Heart left ventricle (tissue), 16 donors: Measurements from ENCODE around the gene PKNOX2. TPM values are rescaled to one million over a fixed set of nuclear protein-coding genes. Genes with fewer than 3 reads are reported as not detected.
A peak's percentile ranks its signal among the peaks of the same experiment; 100 is the strongest.

Experiments
- ATAC-seq, 4 donors: fragments of 200-7000 bp; cut with Tn5 transposase; one replicate each; pipeline ENCODE4 v1.9.1; 2020 to 2022; ENCODE audit warnings: moderate library complexity in 4 of 4, mild to moderate bottlenecking in 3 of 4, moderate number of reproducible peaks in 1 of 4
- DNase-seq, 5 donors: peaks; one replicate each; pipeline ENCODE4 v3.0.0-alpha.2; 2020
- H3K27ac ChIP-seq, 12 donors: fragments of 200-600 bp; sonication (generic) in 4 of 12; one replicate each; pipeline versions ENCODE4 v1.5.0 to v1.8.0; 2016 to 2022; ENCODE audit warnings: mild to moderate bottlenecking in 2 of 12
- H3K27me3 ChIP-seq, 9 donors: fragments of 200-600 bp; sonication (generic) in 2 of 9; one replicate each; pipeline versions ENCODE4 v1.5.1 to v1.8.0; 2016 to 2022; ENCODE audit warnings: mild to moderate bottlenecking in 3 of 9
- H3K36me3 ChIP-seq, 9 donors: fragments of 200-600 bp; sonication (generic) in 2 of 9; one replicate each; pipeline versions ENCODE4 v1.5.0 to v1.8.0; 2018 to 2022; ENCODE audit warnings: mild to moderate bottlenecking in 2 of 9
- H3K4me1 ChIP-seq, 12 donors: fragments of 200-600 bp; sonication (generic) in 4 of 12; one replicate each; pipeline versions ENCODE4 v1.5.0 to v1.8.0; 2016 to 2022; ENCODE audit warnings: mild to moderate bottlenecking in 3 of 12
- H3K4me3 ChIP-seq, 12 donors: fragments of 200-600 bp; sonication (generic) in 4 of 12; one replicate each; pipeline versions ENCODE4 v1.5.0 to v1.8.0; 2017 to 2022; ENCODE audit warnings: mild to moderate bottlenecking in 9 of 12, moderate library complexity in 4 of 12
- H3K9me3 ChIP-seq, 12 donors: fragments of 200-600 bp; sonication (generic) in 4 of 12; one replicate each; pipeline versions ENCODE4 v1.5.0 to v1.8.0; 2016 to 2022; ENCODE audit warnings: mild to moderate bottlenecking in 1 of 12
- POLR2A ChIP-seq, 2 donors: fragments of 450-650 bp; IDR thresholded peaks; one replicate each; pipeline ENCODE4 v1.6.1; 2017; ENCODE audit warnings: antibody characterized with exemption in 2 of 2, mild to moderate bottlenecking in 2 of 2, moderate library complexity in 2 of 2
- WGBS, 4 donors: extraction: QIAGEN DNeasy Blood & Tissue Kit in 2 of 4; methylation state at CpG; one replicate each; pipeline versions ENCODE4 v1.1.5 to v1.1.7; 2013 to 2018; 5-methylcytosine and 5-hydroxymethylcytosine counted together
- intact Hi-C, 10 donors: fragments of 100-400 bp; cut with DNase I; formaldehyde crosslinking; loops; one replicate each; pipeline versions ENCODE4 v1.11.1 to v1.14.2; 2022
- polyA plus RNA-seq, 2 donors: library from polyadenylated mRNA; stranded (reverse); fragments of 200-250 nt; gene quantifications; one replicate each; pipeline ENCODE4 v1.2.3, GENCODE V29; 2013
- total RNA-seq, 9 donors: library from RNA; depleted of rRNA in 2 of 9; stranded (reverse); fragments of >200 nt in 2 of 9; fragmentation: NEBNext Ultra II Directional in 3 of 9; extraction: Animal tissue kit (Norgen Biotek cat#: 25700) in 3 of 9; gene quantifications; one replicate each; pipeline versions ENCODE4 v1.1.0 to v1.2.4, GENCODE V29; 2016 to 2023
- TF ChIP-seq, protein P1 (sequence below), 12 donors: fragments of 200-600 bp; sonication (generic) in 4 of 12; IDR thresholded peaks; one replicate each; pipeline versions ENCODE4 v1.5.0 to v1.8.0; 2018 to 2022; ENCODE audit warnings: antibody characterized with exemption in 12 of 12, mild to moderate bottlenecking in 5 of 12
- donor health status: ischemic (EF 13 %, LVEDD 7.1; RV severe dilation, severe dysfunction).
- donor health status: healthy with polysubstance abuse.
- donor health status: DM: no; HTN: yes; CAD: no.
- donor health status: DM: no; HTN: no; CAD: no.
- donor health status: ischemic (EF 25% LVEDD 6.9; RV normal size, moderate dysfunction).
- donor health status: ischemic (EF 25% LVEDD 5.7; RV mildly dilated, moderate dysfunction).
- donor health status: healthy.
- donor health status: DM: yes; HTN: yes; CAD: no.
- donor health status: ischemic (EF 35%, LVEDD 5.7; RV mildly dilated, moderate dysfunction).
- donor health status: nonischemic (EF 11% LVEDD 7.7; RV severe dilation, severe dysfunction).
- donor health status: DM: yes; HTN: yes; CAD: no.
- donor health status: PGD.
- donor health status: ischemic (EF 29% LVEDD 5.4; RV normal size, mild dysfunction).
- donor health status: nonischemic (EF 23%, LVEDD 6.1; RV moderate dilation, normal function).

Gene PKNOX2
- total and polyA plus RNA-seq, 11 donors = 3.1 to 9.4 (median 4.5) TPM

GRCh38 chr11:125286486-125286885 is 121.9 kb downstream of the PKNOX2 start:
- TF ChIP-seq, protein P1, sequence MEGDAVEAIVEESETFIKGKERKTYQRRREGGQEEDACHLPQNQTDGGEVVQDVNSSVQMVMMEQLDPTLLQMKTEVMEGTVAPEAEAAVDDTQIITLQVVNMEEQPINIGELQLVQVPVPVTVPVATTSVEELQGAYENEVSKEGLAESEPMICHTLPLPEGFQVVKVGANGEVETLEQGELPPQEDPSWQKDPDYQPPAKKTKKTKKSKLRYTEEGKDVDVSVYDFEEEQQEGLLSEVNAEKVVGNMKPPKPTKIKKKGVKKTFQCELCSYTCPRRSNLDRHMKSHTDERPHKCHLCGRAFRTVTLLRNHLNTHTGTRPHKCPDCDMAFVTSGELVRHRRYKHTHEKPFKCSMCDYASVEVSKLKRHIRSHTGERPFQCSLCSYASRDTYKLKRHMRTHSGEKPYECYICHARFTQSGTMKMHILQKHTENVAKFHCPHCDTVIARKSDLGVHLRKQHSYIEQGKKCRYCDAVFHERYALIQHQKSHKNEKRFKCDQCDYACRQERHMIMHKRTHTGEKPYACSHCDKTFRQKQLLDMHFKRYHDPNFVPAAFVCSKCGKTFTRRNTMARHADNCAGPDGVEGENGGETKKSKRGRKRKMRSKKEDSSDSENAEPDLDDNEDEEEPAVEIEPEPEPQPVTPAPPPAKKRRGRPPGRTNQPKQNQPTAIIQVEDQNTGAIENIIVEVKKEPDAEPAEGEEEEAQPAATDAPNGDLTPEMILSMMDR (IDR thresholded peaks at IDR 0.05) = no peak
- no peak for TF ChIP-seq POLR2A (IDR thresholded peaks at IDR 0.05)
- DNase-seq (no peak), ATAC-seq (no peak)
- H3K9me3 ChIP-seq = no peaks in the 10 kb centered on the region
- peaks cover 0 to 49% (median 8%) of the 10 kb centered on the region in 12 donors for H3K4me1 ChIP-seq
- H3K36me3 ChIP-seq = no peaks in the 10 kb centered on the region
- intact Hi-C loops = loop anchor here in 1 of 10 donors (10.0 kb wide), 1 partner anchor 48 kb away; no protein-coding TSS in a partner anchor
- no peak overlapping the region for H3K4me3 ChIP-seq
- H3K27me3 ChIP-seq = no peaks in the 10 kb centered on the region
- 78 to 90% (median 84%) methylated on average over 6 to 8 of the region's 8 CpGs for WGBS, 4 donors
- peak overlapping the region in 1 of 12 donors; percentile 42 for H3K27ac ChIP-seq

DNA sequence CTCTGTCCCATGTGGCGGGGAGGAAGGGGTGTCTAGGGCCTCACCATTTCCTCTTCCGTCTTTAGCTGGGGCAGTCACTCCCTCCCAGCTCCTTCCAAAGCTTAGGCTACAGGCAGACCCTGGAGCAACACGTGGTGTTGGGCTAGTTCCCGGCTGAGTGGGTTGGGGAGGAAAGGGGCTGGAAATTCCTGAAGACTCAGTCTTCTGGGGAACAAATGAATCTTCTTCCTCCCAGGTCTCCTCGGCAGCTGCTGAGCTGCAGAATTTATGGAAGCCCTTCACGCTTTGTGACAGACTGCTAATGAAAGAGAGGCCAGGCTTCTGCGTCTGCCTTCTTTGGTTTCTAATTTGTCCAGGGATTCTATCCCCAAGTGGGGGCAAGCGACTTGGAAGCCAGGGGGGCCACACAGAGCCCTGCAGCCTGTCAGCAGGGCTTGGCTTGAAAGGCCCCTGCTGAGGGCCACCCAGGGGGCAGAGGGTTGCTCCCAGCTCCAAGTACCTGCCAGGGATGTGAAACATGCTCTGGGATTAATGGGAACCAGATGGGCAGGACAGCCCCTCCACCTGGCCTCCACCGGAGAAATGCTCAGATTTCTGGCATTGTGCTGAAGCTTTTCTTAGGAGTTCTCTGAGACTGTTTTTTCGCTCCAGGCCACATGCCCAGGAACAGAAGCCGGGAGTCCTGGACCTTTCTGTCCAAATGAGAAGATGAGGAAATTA is 123.1 kb downstream of the PKNOX2 start:
- intact Hi-C loops = loop anchor here in 1 of 10 donors (10.0 kb wide), 1 partner anchor 47 kb away; no protein-coding TSS in a partner anchor
- Histone ChIP-seq H3K4me1 (peaks cover 0 to 41% (median 8%) of the 10 kb centered on the region in 12 donors), H3K9me3 (no peaks in the 10 kb centered on the region), H3K4me3 (no peak overlapping the region), H3K36me3 (no peaks in the 10 kb centered on the region), H3K27me3 (no peaks in the 10 kb centered on the region), H3K27ac (peak overlapping the region in 8 of 12 donors; percentile 42 to 76 (median 60))
- WGBS, 4 donors = 42 to 59% (median 55%) methylated on average over 7 to 11 of the region's 11 CpGs
- ATAC-seq (peak in 3 of 4 donors; percentile 77 to 89 (median 80)), DNase-seq (peak in 3 of 5 donors; percentile 49 to 76 (median 62))
- no peak for TF ChIP-seq POLR2A (IDR thresholded peaks at IDR 0.05)

DNA sequence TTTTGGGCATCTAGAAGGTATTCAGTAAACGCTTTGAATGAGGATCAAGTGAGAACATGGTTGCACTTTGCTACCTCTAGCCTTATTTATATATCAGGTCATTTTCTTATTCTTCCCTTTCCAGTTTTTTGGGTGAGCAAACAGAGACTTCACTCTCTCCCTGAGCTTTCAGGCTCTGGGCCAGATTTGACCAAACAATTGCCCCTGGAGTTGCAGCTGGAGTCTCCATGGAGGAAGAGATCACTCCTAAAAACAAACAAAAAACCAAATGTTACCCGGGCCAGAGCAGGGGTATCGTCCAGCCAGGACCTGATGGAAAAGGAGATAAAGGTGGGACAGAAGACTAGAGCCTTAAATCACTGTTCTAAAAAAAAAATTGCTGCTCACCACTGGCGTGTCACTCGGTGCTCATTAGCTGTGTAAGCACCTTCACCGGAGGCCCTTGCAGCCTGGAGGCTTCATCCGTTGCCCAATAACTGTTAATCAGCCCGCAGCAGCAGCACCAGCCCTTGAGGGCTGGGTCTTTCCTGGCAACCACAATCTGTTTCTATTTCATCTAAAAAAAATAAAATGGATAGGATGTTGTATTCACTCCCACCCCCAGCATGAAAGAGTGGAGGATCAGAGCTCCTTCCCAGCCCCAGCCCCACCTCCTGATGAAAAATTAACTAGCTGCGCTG is 125.0 kb downstream of the PKNOX2 start:
- Histone ChIP-seq H3K27me3 (no peaks in the 10 kb centered on the region), H3K36me3 (no peaks in the 10 kb centered on the region), H3K4me1 (peaks cover 0 to 31% (median 8%) of the 10 kb centered on the region in 12 donors), H3K27ac (no peak overlapping the region), H3K9me3 (no peaks in the 10 kb centered on the region), H3K4me3 (no peak overlapping the region)
- intact Hi-C loops = loop anchor here in 1 of 10 donors (10.0 kb wide), 1 partner anchor 45 kb away; no protein-coding TSS in a partner anchor
- TF ChIP-seq, protein P1 (IDR thresholded peaks at IDR 0.05) = no peak
- TF ChIP-seq POLR2A (IDR thresholded peaks at IDR 0.05) = no peak
- DNase-seq = no peak
- 55 to 69% (median 63%) methylated on average over 8 to 9 of the region's 9 CpGs for WGBS, 4 donors
- no peak for ATAC-seq

DNA sequence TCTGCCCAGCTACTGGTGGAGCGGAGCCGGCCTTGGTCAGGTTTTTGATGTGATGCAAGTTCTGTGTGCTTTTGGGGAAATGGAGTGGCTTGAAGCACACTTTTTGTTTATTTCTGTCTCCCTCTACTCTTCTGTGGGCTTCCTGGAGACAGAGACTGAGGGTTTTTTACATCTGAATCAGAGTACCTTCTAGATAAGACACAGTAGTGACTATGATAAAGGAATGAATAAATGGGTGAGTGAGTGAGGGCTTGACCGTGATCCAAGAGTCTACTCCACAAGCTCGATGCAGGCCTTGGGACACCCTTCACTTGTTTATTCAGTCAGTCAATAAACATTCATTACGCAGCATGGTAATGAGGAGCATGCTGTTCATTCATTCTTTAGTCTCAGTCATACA is 125.7 kb downstream of the PKNOX2 start:
- ATAC-seq = no peak
- intact Hi-C loops = no loop called here
- WGBS, 4 donors = 87 to 96% (median 93%) methylated on average over 5 of the region's 5 CpGs

More for the DNA sequence above, 125.7 kb downstream of the PKNOX2 start:
- no peak overlapping the region for H3K27ac ChIP-seq
- TF ChIP-seq, protein P1 (IDR thresholded peaks at IDR 0.05) = no peak
- TF ChIP-seq POLR2A (IDR thresholded peaks at IDR 0.05) = no peak
- peaks cover 0 to 30% (median 8%) of the 10 kb centered on the region in 12 donors for H3K4me1 ChIP-seq
- no peaks in the 10 kb centered on the region for H3K9me3 ChIP-seq
- H3K27me3 ChIP-seq = no peaks in the 10 kb centered on the region
- H3K36me3 ChIP-seq = no peaks in the 10 kb centered on the region
- no peak overlapping the region for H3K4me3 ChIP-seq
- no peak for DNase-seq
